SU-DHL-6 (cell line): Measurements from ENCODE around the gene RPL3.

ENCODE experiments used
- H2AFZ ChIP-seq: fragments of 200-600 bp; sonication (generic); 2 replicates; pipeline ENCODE4 v1.6.1; 2014; ENCODE audit warnings: low read depth, mild to moderate bottlenecking, moderate library complexity, mixed read lengths, antibody characterized with exemption, low read length; ENCODE audit not compliant: severe bottlenecking
- H3F3A ChIP-seq: fragments of 200-600 bp; shearing (Covaris generic); 2 replicates; pipeline ENCODE4 v1.6.0; 2016; ENCODE audit warnings: antibody characterized with exemption, mild to moderate bottlenecking; ENCODE audit not compliant: insufficient read depth
- H3K27ac ChIP-seq: fragments of 200-600 bp; sonication (generic); 2 replicates; pipeline ENCODE4 v1.5.1; 2016; ENCODE audit warnings: low read depth, mild to moderate bottlenecking, low read length, moderate library complexity, mixed read lengths
- H3K27me3 ChIP-seq: fragments of 200-600 bp; sonication (generic), shearing (Covaris generic); 2 replicates; pipeline ENCODE4 v1.6.0; 2014; ENCODE audit warnings: mild to moderate bottlenecking, low read length
- H3K36me3 ChIP-seq: fragments of 200-600 bp; sonication (generic); 2 replicates; pipeline ENCODE4 v1.6.1; 2014; ENCODE audit warnings: mild to moderate bottlenecking, low read length, mixed read lengths
- H3K4me2 ChIP-seq: fragments of 300-600, 200-600 bp; shearing (Covaris generic), sonication (generic); 2 replicates; pipeline ENCODE4 v1.6.0; 2014; ENCODE audit warnings: low read length, low read depth, mild to moderate bottlenecking; ENCODE audit not compliant: poor library complexity, severe bottlenecking
- H3K4me3 ChIP-seq: fragments of 200-600 bp; sonication (generic); 2 replicates; pipeline ENCODE4 v1.5.1; 2014; ENCODE audit warnings: antibody characterized with exemption, low read length, mild to moderate bottlenecking, mixed read lengths; ENCODE audit not compliant: insufficient read depth, poor library complexity, severe bottlenecking
- H3K79me2 ChIP-seq: fragments of 200-600 bp; sonication (generic); 2 replicates; pipeline ENCODE4 v1.6.1; 2014; ENCODE audit warnings: mild to moderate bottlenecking, low read length, moderate library complexity; ENCODE audit not compliant: insufficient read depth
- H3K9ac ChIP-seq: fragments of 200-600 bp; sonication (generic); 2 replicates; pipeline ENCODE4 v1.7.0; 2014; ENCODE audit warnings: mild to moderate bottlenecking, low read length
- H3K9me2 ChIP-seq: fragments of 200-600 bp; sonication (generic); replicated peaks from 2 replicates; pipeline ENCODE4 v1.6.1; 2014; ENCODE audit warnings: low read length; ENCODE audit not compliant: insufficient read depth
- H3K9me3 ChIP-seq: fragments of 200-600 bp; sonication (generic); 2 replicates; pipeline ENCODE4 v1.6.1; 2014; ENCODE audit warnings: low read length, mixed read lengths; ENCODE audit not compliant: insufficient read depth
- H4K20me1 ChIP-seq: fragments of 200-600 bp; sonication (generic); 2 replicates; pipeline ENCODE4 v1.6.1; 2014; ENCODE audit warnings: low read depth, mild to moderate bottlenecking, antibody characterized with exemption, low read length, moderate library complexity, mixed read lengths
- CTCF ChIP-seq: fragments of 200-600 bp; sonication (generic); IDR thresholded peaks from one replicate; pipeline ENCODE4 v1.5.1; 2017; ENCODE audit warnings: antibody characterized with exemption, mild to moderate bottlenecking, low read length, moderate library complexity; ENCODE audit not compliant: insufficient read depth, poor library complexity, severe bottlenecking
- EZH2phosphoT487 ChIP-seq: fragments of 200-600 bp; sonication (generic), shearing (Covaris generic); conservative IDR thresholded peaks from 2 replicates; pipeline ENCODE4 v1.6.1; 2018; ENCODE audit warnings: mild to moderate bottlenecking, antibody characterized with exemption, low read length, moderate library complexity, mixed read lengths

RPL3 gene

GRCh38 chr22:39279170-39279850, 40.1 kb downstream of the RPL3 start:
- H2AFZ ChIP-seq = no peak overlapping the region
- H3K79me2 ChIP-seq = no peaks in the 10 kb centered on the region
- no peak overlapping the region for H3K9ac ChIP-seq
- no peaks in the 10 kb centered on the region for H3F3A ChIP-seq
- H3K27ac ChIP-seq = no peak overlapping the region
- no peaks in the 10 kb centered on the region for H3K9me3 ChIP-seq
- no peaks in the 10 kb centered on the region for H3K36me3 ChIP-seq
- no peaks in the 10 kb centered on the region for H3K27me3 ChIP-seq
- no peak overlapping the region for H3K4me3 ChIP-seq
- H3K9me2 ChIP-seq = no peaks in the 10 kb centered on the region
- H3K4me2 ChIP-seq = no peak overlapping the region
- no peaks in the 10 kb centered on the region for H4K20me1 ChIP-seq
- no peak for TF ChIP-seq EZH2phosphoT487
- no peak for TF ChIP-seq CTCF

- no peaks in the 10 kb centered on the region for H3K27me3 ChIP-seq
- no peak overlapping the region for H3K4me2 ChIP-seq
- H2AFZ ChIP-seq = no peak overlapping the region
- no peaks in the 10 kb centered on the region for H3K9me3 ChIP-seq
- no peaks in the 10 kb centered on the region for H3K79me2 ChIP-seq
- H3K36me3 ChIP-seq = no peaks in the 10 kb centered on the region
- TF ChIP-seq CTCF (no peak), EZH2phosphoT487 (no peak)
- no peaks in the 10 kb centered on the region for H4K20me1 ChIP-seq
- no peak overlapping the region for H3K4me3 ChIP-seq
- H3K27ac ChIP-seq = no peak overlapping the region
- H3F3A ChIP-seq = no peaks in the 10 kb centered on the region
- H3K9me2 ChIP-seq = no peaks in the 10 kb centered on the region
- no peak overlapping the region for H3K9ac ChIP-seq
Measured at GRCh38 chr22:39278040-39278439, 41.4 kb downstream of the RPL3 start.

- H3K27me3 ChIP-seq = no peaks in the 10 kb centered on the region
- H3K9me2 ChIP-seq = no peaks in the 10 kb centered on the region
- H3K36me3 ChIP-seq = no peaks in the 10 kb centered on the region
- H3K27ac ChIP-seq = no peak overlapping the region
- H3K4me3 ChIP-seq = no peak overlapping the region
- H3K9me3 ChIP-seq = no peaks in the 10 kb centered on the region
- TF ChIP-seq CTCF (no peak), EZH2phosphoT487 (no peak)
- no peaks in the 10 kb centered on the region for H3K79me2 ChIP-seq
- H3K4me2 ChIP-seq = no peak overlapping the region
- H3K9ac ChIP-seq = no peak overlapping the region
- H3F3A ChIP-seq = no peaks in the 10 kb centered on the region
- H2AFZ ChIP-seq = no peak overlapping the region
- H4K20me1 ChIP-seq = no peaks in the 10 kb centered on the region
Measured at GRCh38 chr22:39277142-39277607, 42.2 kb downstream of the RPL3 start.
